Measurements from ENCODE around the gene SLC38A6.
"Not testable (repeated sequence)": the region's sequence is repeated elsewhere in the genome, so short reads cannot be mapped to it uniquely, and the experiment has no call there.

The SLC38A6 gene

DNA sequence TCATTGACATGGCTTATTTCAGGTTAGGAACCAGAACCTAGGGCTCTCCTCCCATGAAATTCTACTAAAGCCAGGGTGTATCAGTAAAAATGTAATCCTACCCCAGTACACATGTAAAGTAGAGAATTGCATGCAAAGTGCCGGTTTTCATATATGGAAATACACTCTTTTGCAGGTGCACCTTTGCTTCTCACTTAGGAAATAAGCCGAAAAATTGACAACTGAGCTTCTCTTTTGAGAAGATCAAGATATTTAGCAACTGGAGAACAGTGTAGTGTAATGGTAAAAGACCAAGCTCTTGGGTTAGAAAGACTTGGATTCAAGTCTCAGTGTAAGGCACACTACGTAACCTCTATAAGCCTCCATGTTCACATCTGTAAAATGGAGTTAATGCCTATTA, 82.4 kb downstream of the SLC38A6 start:
- no peak for DNase-seq

DNA sequence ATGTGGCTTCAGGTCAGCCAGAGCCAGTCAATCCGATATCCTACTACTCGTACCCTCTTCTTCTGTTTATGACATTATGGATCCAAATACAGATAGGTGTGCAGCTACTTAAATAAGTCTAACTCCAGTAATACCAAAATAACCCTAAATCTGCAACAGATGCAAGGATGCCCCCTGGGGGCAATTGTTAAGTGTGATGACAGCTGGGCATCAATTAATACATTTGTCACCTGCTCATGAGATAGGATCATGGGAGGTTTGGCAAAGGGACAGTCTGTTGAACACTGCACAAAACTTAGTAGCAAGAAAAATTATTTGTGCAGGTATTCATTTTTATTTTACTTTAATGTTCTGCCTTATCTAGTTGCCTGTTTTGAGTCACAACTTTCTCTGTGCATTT, 83.2 kb downstream of the SLC38A6 start:
- no peak for DNase-seq

DNA sequence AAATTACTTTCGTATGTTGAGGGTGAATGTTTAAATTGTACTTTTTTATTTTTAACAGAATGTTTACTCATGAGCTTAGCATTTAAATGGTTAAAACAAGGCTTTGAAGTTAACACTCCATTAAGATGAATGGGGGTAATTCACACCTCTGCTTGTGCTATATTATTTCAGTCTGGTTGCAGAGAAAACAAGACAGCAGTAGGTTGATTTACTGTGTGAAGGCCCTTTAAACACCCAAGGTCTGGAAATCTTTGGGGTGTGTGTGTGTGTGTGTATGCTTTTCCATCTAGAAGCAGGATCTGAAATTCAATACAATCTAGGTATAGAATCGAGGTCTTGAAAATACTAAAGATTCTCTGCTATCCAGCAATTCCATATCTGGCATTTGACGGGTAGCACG, 83.8 kb downstream of the SLC38A6 start:
- DNase-seq: no peak

DNA sequence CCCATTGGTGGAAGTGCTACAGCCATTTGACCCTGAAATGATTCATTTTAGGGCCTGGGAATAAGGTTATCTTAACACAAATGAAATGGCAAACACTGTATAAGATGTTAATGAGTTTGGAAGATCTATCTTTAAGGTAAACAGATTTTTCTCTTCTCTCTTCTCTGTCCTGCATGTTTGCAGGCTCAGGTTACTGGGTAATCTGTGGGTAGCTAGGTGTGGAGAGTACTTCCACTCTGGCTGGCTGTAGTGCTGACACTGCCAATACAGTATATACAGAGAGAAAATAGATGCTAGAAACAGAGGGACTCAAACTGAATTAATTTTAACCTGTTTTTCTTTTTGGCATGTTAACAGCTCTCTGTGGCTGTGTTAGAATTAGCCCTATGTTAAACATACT, 84.6 kb downstream of the SLC38A6 start:
- DNase-seq: no peak

DNA sequence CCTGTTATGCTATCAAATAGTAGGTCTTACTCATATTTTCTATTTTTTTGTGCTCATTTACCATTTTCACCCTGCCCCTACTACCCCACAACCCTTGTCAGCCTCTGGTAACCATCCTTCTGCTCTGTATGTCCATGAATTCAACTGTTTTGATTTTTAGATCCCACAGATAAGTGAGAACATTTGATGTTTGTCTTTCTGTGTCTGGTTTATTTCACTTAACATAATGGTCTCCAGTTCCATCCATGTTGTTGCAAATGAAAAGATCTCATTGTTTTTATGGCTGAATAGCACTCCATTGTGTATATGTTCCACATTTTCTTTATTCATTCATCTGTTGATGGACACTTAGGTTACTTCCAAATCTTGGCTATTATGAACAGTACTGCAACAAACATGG, 91.4 kb downstream of the SLC38A6 start:
- DNase-seq: not testable (repeated sequence)

DNA sequence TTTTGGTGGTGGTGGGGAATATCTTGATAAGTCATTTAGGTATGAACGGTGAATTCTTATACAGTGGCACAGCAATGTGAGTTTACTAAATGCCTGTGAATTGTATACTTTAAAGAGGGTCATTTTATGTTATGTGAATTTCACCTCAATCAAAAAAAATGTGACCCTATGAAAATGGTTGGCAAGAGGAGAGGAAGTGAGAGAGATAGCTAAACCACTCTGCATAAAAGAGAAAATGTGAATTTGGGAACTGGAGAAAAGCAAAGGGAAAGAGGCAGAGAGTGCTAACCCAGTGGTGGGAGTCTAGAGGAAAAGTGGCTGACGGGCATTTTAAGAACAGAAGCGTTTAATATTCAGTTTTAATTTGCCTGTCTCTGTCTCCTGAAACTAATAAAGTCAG, 93.8 kb downstream of the SLC38A6 start:
- no peak for DNase-seq

DNA sequence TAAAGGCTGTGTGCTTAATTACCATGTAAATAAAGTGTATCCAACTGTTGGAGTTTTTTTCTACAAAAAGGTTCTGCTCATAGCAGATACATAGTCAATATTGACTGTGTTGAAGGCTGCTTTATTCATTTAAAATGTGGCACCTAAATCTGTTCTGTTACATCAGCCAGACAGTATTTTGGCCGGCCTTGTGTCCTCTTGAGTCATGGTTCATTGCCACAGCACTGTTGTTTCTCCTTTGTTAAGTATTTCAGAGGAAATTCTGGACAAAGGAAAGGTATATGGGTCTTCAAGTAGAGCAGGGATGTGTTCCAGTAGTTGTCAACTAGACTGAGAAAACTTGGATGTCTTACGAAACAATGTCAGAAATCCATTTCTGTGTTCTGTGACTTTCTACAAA, 95.5 kb downstream of the SLC38A6 start:
- DNase-seq: peak; percentile 71

DNA sequence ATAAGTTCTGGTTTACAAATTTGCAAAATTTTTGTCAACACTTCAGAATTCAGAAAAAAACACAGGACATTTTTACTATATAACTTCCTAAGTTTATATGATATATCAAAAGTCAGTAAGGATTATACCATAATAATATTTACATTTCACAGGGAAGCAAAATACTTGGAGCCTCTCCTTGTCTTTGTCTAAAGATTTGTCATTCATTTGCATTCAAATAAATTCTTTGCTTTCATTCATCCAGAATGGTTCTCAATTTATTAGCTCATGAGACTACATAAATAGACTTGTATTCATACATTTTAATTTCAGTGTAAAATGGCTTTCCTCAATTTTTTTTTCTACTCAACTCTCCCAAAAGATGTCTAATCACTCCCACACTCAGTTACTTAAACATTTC, 96.4 kb downstream of the SLC38A6 start:
- no peak for DNase-seq

DNA sequence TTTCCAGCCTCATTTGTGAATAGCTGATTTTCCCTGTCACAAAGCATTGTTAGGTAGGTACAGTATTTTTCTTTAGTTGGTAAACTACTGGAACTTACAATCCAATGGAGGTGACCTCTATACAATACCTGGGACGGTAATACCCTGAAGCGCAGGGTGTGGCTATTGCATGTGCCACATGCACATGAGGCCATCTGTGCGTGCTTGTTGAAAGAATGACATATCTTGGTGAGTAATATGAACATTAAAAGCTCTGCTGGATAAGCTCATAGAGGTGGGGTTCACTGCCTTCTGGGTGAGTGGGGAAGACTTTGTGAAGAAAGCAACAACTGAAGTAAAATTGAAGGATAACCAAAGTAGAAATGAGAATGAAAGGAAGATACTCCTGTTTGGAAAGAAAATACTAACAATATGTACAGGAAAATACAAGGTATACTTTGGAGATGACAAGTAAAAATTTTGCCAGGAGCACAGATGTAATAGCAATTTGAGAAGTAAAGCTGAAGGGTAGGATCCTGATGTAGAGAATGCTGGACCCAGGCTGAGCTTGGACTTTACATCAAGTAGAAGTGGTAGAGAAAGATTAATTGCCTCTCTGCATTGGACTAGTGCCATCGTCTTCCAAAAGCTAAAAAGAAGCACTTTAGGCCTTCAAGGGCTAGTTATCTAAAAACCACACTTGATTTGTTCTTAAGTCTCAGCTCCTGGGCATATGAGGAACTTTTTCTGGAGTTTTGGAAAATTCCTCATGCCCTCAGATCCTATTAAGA, 97.1 kb downstream of the SLC38A6 start:
- peak; percentile 38 for DNase-seq

DNA sequence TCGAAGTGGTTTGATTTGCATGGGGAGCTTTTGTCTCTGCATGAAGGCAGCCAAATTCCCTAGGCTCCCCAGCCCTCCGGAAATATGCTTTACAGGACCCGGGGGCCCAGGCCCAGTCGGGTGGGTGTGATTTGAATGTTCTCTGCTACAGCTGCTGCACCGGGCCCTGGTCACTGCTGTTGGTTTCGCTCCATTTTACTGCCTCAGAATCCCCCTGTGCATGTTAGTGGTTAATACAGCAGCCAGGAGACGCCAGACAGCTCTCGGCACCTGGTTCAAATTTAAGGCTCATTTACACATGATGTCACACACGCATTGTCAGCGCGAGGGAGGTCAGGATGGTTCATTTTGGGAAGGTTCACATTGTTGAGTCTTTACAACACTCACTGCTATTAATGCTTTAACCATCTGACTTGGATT, 99.6 kb downstream of the SLC38A6 start:
- DNase-seq: peak; percentile 99

DNA sequence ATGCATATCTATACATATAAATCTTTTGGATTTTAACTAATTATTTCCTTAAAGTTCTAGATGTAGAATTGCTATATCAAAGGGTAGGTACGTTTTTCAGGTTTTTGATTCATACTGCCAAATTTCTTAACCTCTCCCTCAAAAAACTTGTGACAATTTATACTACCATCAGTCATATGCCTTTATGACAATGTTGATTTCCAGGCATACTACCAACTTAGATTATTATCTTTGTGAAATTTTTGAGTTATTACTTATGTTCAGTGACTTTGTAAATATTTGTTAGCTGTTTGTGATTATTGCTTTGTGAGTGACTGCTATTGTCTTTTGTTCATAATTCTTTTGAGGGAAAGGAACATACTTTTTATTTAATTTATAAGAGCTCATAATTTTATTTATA, 107.0 kb downstream of the SLC38A6 start:
- DNase-seq: no peak

DNA sequence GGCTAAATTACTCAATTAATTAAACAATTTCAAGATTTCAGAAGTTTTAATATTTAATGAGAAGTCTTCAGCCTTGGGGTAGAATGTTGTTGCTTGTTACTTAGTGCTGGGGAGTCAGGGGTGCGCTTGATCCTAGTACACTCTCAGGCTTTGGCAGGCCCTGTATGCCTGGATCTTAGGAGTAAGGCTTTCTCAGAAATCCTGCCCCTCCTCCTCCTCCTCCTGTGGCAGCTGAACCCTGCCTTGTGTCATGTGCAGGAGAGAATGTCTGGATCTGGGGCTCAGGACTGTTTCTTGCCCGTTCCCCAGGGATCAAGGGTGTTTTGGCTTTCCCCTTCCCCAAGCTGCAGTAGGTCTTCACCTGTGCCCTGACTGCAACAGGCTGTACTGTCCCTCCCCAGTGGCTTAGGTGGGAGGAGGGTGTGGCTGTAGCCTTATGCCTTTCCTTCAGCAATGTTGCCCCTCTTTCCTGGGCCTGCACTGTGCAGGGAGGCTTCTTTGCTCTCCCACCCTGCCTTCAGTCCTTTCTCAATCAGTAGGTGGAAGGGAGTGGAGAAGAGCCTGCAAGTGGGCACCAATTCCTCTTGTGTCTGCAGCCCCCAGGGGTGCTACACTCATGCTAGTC, 108.2 kb downstream of the SLC38A6 start:
- no peak for DNase-seq

DNA sequence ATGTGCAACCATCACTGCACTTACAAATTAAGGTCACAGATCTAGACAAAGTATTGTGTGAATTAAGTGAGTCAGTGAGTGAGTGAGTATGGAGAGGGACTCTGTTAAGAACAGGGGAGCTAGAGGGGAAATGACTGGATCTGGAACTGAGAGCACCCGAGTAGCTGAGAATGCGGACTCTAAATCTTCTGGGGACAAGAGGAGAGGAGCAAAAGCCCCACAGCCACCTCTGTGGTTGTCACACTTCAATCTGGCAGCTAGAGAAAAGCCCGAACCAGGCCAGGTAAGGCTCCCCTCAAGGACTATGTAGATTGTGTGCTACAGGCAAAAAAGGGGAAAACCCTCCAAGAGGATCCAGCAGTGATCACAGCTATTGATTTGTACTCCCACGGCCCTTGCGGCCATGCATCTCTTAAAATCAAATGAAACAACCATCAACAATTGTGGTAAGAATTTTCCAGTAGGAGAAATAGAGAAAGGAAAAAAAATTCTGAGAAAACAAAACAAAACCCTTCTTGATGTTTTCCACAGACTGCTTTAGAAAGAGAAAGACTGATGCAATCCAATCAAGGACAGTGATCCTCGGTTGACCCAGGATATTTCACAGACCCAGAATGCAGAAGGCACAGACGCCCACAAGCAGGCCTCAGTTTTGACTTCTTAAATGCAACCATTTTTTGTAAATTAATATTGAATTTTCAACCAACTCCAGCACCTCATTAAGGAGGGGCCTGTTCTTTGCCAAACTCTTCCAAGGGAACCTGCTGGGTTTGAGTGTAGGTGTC, 109.6 kb downstream of the SLC38A6 start:
- DNase-seq: no peak

DNA sequence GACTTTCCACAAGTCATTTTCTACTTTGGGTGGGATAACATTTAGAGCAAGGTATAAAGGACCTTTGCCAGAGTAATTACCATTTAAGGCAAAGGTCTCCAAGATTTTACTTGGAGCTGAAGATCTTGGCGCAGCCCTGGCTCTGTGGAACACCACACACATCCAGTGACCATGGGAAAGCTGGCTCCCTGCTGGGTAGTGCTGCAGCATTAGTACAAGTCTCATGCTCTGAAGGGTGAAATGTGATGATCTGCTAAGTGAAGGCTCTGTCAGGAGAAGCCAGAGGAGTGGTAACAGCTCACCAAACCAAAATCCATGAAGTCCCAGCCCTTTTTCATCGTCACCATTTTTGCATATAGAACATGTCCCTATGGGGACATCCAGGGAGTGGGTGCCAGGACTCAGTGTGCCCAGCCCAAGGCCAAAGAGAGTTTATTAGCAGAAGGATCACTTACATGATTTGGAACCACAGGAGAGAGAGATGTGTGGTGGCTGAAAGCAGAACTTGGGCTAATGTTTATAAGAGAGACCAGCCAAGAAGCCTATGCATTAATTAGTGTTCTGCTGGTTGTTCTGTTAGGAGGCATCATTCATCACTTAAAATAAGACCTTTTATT, 110.7 kb downstream of the SLC38A6 start:
- DNase-seq: no peak

DNA sequence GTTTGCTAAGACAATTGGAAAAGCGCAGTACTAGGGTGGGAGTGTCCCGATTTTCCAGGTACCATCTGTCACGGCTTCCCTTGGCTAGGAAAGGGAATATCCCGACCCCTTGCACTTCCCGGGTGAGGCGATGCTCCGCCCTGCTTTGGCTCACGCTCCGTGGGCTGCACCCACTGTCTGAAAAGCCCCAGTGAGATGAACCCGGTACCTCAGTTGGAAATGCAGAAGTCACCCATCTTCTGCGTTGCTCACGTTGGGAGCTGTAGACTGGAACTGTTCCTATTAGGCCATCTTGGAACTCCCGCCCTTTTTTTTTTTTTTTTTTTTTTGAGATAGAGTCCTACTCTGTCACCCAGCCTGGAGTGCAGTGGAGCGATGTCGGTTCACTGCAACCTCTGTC, 117.1 kb downstream of the SLC38A6 start:
- DNase-seq: not testable (repeated sequence)

DNA sequence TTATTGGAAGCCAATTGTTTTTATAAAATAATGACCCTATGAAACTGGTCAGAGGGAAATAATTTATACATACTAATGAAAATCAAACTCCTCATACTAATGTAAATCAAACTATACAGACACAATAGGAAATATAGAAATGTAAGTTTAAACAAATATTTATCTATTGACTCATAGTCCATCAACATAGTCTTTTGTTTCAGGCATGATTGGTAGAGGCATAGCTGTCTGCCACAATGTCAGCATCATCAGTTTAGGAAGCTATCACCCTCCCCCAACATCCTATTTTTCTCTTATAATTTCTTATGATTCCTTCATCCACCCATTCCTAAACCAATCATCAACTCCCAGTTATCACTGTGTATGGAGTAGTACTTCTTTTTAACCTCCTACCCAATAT, 117.7 kb downstream of the SLC38A6 start:
- DNase-seq: peak; percentile 33

DNA sequence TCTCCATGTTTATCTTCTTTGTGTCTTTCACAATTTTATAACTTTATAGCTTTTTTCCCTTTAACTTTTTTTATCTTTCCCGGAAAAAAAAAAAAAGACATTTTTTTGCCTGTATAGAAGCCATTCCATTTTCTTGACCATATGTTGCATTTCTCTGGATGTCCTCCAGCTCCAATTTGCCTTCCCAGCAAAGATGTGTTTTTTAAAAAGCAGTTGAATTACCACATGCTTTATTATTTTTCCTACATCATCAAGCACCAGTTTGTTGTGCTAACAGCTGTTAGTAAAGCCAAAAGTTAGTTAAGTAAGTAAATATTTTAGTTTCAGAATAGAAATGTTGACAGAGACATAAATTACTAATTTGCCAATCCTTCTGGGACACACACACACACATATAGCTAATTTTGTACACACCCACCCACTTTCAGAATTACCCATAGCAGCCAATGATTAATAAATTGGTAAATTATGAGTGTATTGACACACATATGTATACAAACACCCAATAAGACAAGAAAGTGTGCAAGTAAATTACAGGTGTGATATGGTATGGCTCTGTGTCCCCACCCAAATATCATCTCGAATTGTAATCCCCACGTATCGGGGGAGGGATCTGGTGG, 118.3 kb downstream of the SLC38A6 start:
- peak; percentile 69 for DNase-seq

DNA sequence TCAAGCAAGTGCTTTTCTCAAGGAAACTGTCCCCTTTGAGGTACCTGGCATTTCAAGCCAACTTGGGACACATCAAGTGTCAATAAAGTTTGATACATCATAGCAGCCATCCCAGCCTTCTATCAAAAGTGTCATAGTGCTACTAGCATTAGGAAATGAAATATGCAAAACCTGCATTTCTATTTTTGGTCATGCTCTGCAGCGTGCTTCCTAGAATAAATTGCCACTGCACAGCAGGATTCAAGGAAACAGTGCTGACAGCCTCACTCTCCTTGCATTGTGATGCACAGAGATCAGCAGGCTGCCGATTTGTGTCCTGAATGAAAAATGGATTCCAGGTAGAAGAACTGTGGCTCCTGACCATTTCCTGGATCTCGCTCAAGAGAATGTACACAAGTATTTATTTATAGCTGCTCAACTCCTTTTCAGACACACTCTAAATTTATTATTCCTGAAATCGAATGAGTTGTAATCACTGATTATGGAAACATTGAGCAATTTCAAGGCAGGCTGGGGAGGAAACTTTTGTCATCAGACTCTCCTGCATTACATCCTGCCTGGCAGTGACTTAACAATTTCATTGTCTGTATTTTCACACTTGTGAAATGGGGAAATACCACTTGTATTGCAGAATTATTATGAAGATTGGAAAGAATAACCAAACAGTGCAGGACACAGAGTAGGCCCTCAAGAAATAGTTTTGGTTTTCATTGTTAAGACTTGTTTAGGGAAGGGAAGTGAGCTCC, 120.9 kb downstream of the SLC38A6 start:
- peak; percentile 83 for DNase-seq
